Liver (tissue), 9 donors: Measurements from ENCODE around the gene NAA35. TPM values are rescaled to one million over a fixed set of nuclear protein-coding genes. Genes with fewer than 3 reads are reported as not detected.
"Not testable (repeated sequence)": the region's sequence is repeated elsewhere in the genome, so short reads cannot be mapped to it uniquely, and the experiment has no call there.

Experiments used
- DNase-seq: peaks from one replicate; pipeline ENCODE4 v3.0.0-alpha.2; 2017; ENCODE audit warnings: low spot score
- H3K27ac ChIP-seq, 2 donors: one replicate each; pipeline ENCODE4 v1.7.0; 2013; ENCODE audit warnings: inconsistent platforms in 2 of 2, low read length in 2 of 2, control low read depth in 1 of 2, low read depth in 1 of 2, mild to moderate bottlenecking in 1 of 2
- H3K27me3 ChIP-seq, 4 donors: one replicate each; pipeline versions ENCODE4 v1.6.1 to v1.7.0; 2013; ENCODE audit warnings: low read length in 3 of 4, inconsistent platforms in 1 of 4, mild to moderate bottlenecking in 1 of 4, moderate library complexity in 1 of 4; ENCODE audit not compliant: control insufficient read depth in 4 of 4, insufficient read depth in 4 of 4
- H3K36me3 ChIP-seq, 4 donors: one replicate each; pipeline versions ENCODE4 v1.6.1 to v1.7.0; 2013; ENCODE audit warnings: low read length in 3 of 4, mild to moderate bottlenecking in 3 of 4, low read depth in 1 of 4, moderate library complexity in 1 of 4; ENCODE audit not compliant: control insufficient read depth in 4 of 4, insufficient read depth in 3 of 4
- H3K4me1 ChIP-seq, 4 donors: one replicate each; pipeline versions ENCODE4 v1.6.1 to v1.7.0; 2013; ENCODE audit warnings: low read length in 3 of 4, mild to moderate bottlenecking in 3 of 4, moderate library complexity in 1 of 4; ENCODE audit not compliant: control insufficient read depth in 4 of 4, insufficient read depth in 4 of 4
- H3K4me3 ChIP-seq, 3 donors: one replicate each; pipeline versions ENCODE4 v1.6.1 to v1.7.0; 2013; ENCODE audit warnings: low read length in 3 of 3, control low read depth in 1 of 3, low read depth in 1 of 3, mild to moderate bottlenecking in 1 of 3
- H3K9ac ChIP-seq, 2 donors: one replicate each; pipeline ENCODE4 v1.7.0; 2013; ENCODE audit warnings: low read length in 2 of 2, mild to moderate bottlenecking in 2 of 2, moderate library complexity in 2 of 2, control low read depth in 1 of 2, low read depth in 1 of 2
- H3K9me3 ChIP-seq, 4 donors: one replicate each; pipeline versions ENCODE4 v1.6.1 to v1.7.0; 2013; ENCODE audit warnings: low read length in 3 of 4; ENCODE audit not compliant: control insufficient read depth in 4 of 4
- ATF3 ChIP-seq: IDR thresholded peaks from 2 replicates; pipeline ENCODE4 v1.6.1; 2016; ENCODE audit warnings: antibody characterized with exemption
- EGR1 ChIP-seq, 2 donors: IDR thresholded peaks; 2 replicates each; pipeline ENCODE4 v1.6.1; 2016 to 2018; ENCODE audit warnings: antibody characterized with exemption in 2 of 2, low read depth in 2 of 2
- FOXA1 ChIP-seq: IDR thresholded peaks from 2 replicates; pipeline ENCODE4 v1.6.1; 2016; ENCODE audit warnings: antibody characterized with exemption
- FOXA2 ChIP-seq: IDR thresholded peaks from 2 replicates; pipeline ENCODE4 v1.6.1; 2016; ENCODE audit warnings: antibody characterized with exemption
- GABPA ChIP-seq, 2 donors: IDR thresholded peaks in 1 of 2; conservative IDR thresholded peaks in 1 of 2; 2 replicates each; pipeline ENCODE4 v1.6.1; 2016; ENCODE audit warnings: antibody characterized with exemption in 2 of 2, mild to moderate bottlenecking in 1 of 2, moderate library complexity in 1 of 2
- HNF4A ChIP-seq, 2 donors: conservative IDR thresholded peaks; 2 replicates each; pipeline ENCODE4 v1.6.1; 2016; ENCODE audit warnings: antibody characterized with exemption in 2 of 2, mild to moderate bottlenecking in 2 of 2
- HNF4G ChIP-seq: IDR thresholded peaks from 2 replicates; pipeline ENCODE4 v1.6.1; 2016; ENCODE audit warnings: antibody characterized with exemption
- JUND ChIP-seq, 2 donors: IDR thresholded peaks; 2 replicates each; pipeline ENCODE4 v1.6.1; 2016; ENCODE audit warnings: antibody characterized with exemption in 2 of 2
- NR2F2 ChIP-seq: IDR thresholded peaks from 2 replicates; pipeline ENCODE4 v1.6.1; 2016; ENCODE audit warnings: antibody characterized with exemption
- RAD21 ChIP-seq, 2 donors: IDR thresholded peaks; 2 replicates each; pipeline ENCODE4 v1.6.1; 2016; ENCODE audit warnings: antibody characterized with exemption in 2 of 2, mild to moderate bottlenecking in 2 of 2
- REST ChIP-seq: IDR thresholded peaks from 2 replicates; pipeline ENCODE4 v1.6.1; 2016; ENCODE audit warnings: antibody characterized with exemption, mild to moderate bottlenecking
- RXRA ChIP-seq, 2 donors: IDR thresholded peaks; 2 replicates each; pipeline ENCODE4 v1.6.1; 2017 to 2018; ENCODE audit warnings: antibody characterized with exemption in 2 of 2, mild to moderate bottlenecking in 1 of 2
- SP1 ChIP-seq: IDR thresholded peaks from 2 replicates; pipeline ENCODE4 v1.6.1; 2018; ENCODE audit warnings: antibody characterized with exemption, mild to moderate bottlenecking
- TAF1 ChIP-seq: conservative IDR thresholded peaks from 2 replicates; pipeline ENCODE4 v1.6.1; 2016; ENCODE audit warnings: antibody characterized with exemption, mild to moderate bottlenecking
- YY1 ChIP-seq: IDR thresholded peaks from 2 replicates; pipeline ENCODE4 v1.6.1; 2016; ENCODE audit warnings: antibody characterized with exemption, mild to moderate bottlenecking
- WGBS: extraction: QIAGEN DNeasy Blood & Tissue Kit; methylation state at CpG from one replicate; pipeline ENCODE4 v1.1.7; 2013; 5-methylcytosine and 5-hydroxymethylcytosine counted together
- polyA plus RNA-seq, 2 donors: library from polyadenylated mRNA; stranded (reverse) in 1 of 2; unstranded in 1 of 2; fragments of 200-250 nt in 1 of 2; fragments of >200 nt in 1 of 2; fragmentation: Nextera tagmentation in 1 of 2; extraction: Ambion mirVana in 1 of 2; gene quantifications; one replicate each; pipeline versions ENCODE4 v1.2.1 to v1.2.3, GENCODE V29; 2013 to 2015
- total RNA-seq, 2 donors: library from RNA; depleted of rRNA; stranded (reverse); fragments of >200 nt; gene quantifications; one replicate each; pipeline ENCODE4 v1.2.3, GENCODE V29; 2014
- TF ChIP-seq, protein P1 (sequence below): IDR thresholded peaks from 2 replicates; pipeline ENCODE4 v1.6.1; 2016; ENCODE audit warnings: antibody characterized with exemption
- TF ChIP-seq, protein P2 (sequence below): fragments of 150-350 bp; IDR thresholded peaks from 2 replicates; pipeline ENCODE4 v1.5.1; 2017; ENCODE audit warnings: improper control_type of control experiment, low read depth, low read length; ENCODE audit not compliant: missing input control
- TF ChIP-seq, protein P3 (sequence below): IDR thresholded peaks from 2 replicates; pipeline ENCODE4 v1.6.1; 2016; ENCODE audit warnings: antibody characterized with exemption
- donor health status: healthy.
- donor health status: healthy.
- donor health status: healthy.
- donor health status: healthy.
- donor health status: healthy.

NAA35 gene
- total and polyA plus RNA-seq, 4 donors, result 5.2 to 14.8 (median 9.2) TPM

DNA sequence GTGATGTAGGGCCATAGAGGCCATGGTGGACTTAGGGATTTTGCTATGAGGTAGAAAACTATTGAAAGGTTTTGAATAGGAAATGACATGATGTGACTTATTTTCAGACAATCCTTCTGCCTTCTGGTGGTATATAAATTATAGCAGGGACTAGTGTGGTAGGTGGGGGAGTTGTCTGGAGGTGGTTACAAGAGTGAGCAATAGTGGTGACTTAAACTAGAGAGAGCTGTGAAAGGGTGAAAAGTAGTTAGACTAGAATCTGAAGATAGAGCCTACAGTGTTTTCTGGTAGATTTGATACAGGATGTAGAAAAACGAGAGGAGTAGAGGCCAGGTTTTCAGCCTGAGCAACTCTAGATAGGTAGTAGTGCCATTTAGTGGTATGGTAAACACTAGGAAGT, 32.3 kb downstream of the NAA35 start:
- peaks cover 7 to 43% (median 25%) of the 10 kb centered on the region in 4 donors for H3K36me3 ChIP-seq
- TF ChIP-seq EGR1 (IDR thresholded peaks at IDR 0.05; ENCODE audit: low read depth in 2 of 2), result no peak
- no peak for TF ChIP-seq GABPA (IDR thresholded peaks at IDR 0.05 in 1 of 2, conservative IDR thresholded peaks at IDR 0.05 in 1 of 2)
- TF ChIP-seq JUND (IDR thresholded peaks at IDR 0.05), result no peak
- TF ChIP-seq, protein P1, sequence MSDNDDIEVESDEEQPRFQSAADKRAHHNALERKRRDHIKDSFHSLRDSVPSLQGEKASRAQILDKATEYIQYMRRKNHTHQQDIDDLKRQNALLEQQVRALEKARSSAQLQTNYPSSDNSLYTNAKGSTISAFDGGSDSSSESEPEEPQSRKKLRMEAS, result no peak
- no peak for TF ChIP-seq NR2F2
- no peak for TF ChIP-seq RAD21 (IDR thresholded peaks at IDR 0.05)
- TF ChIP-seq YY1, result no peak
- TF ChIP-seq, protein P2, sequence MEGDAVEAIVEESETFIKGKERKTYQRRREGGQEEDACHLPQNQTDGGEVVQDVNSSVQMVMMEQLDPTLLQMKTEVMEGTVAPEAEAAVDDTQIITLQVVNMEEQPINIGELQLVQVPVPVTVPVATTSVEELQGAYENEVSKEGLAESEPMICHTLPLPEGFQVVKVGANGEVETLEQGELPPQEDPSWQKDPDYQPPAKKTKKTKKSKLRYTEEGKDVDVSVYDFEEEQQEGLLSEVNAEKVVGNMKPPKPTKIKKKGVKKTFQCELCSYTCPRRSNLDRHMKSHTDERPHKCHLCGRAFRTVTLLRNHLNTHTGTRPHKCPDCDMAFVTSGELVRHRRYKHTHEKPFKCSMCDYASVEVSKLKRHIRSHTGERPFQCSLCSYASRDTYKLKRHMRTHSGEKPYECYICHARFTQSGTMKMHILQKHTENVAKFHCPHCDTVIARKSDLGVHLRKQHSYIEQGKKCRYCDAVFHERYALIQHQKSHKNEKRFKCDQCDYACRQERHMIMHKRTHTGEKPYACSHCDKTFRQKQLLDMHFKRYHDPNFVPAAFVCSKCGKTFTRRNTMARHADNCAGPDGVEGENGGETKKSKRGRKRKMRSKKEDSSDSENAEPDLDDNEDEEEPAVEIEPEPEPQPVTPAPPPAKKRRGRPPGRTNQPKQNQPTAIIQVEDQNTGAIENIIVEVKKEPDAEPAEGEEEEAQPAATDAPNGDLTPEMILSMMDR, result no peak
- TF ChIP-seq TAF1, result no peak
- TF ChIP-seq FOXA2, result no peak
- TF ChIP-seq, protein P3, sequence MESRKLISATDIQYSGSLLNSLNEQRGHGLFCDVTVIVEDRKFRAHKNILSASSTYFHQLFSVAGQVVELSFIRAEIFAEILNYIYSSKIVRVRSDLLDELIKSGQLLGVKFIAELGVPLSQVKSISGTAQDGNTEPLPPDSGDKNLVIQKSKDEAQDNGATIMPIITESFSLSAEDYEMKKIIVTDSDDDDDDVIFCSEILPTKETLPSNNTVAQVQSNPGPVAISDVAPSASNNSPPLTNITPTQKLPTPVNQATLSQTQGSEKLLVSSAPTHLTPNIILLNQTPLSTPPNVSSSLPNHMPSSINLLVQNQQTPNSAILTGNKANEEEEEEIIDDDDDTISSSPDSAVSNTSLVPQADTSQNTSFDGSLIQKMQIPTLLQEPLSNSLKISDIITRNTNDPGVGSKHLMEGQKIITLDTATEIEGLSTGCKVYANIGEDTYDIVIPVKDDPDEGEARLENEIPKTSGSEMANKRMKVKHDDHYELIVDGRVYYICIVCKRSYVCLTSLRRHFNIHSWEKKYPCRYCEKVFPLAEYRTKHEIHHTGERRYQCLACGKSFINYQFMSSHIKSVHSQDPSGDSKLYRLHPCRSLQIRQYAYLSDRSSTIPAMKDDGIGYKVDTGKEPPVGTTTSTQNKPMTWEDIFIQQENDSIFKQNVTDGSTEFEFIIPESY, result no peak
- no peak for TF ChIP-seq SP1
- no peak for TF ChIP-seq HNF4A (conservative IDR thresholded peaks at IDR 0.05)
- no peak for TF ChIP-seq HNF4G
- no peaks in the 10 kb centered on the region for H3K4me1 ChIP-seq
- no peak for DNase-seq
- H3K4me3 ChIP-seq, result no peak overlapping the region
- no peaks in the 10 kb centered on the region for H3K9me3 ChIP-seq
- H3K9ac ChIP-seq, result no peak overlapping the region
- H3K27ac ChIP-seq, result no peak overlapping the region
- H3K27me3 ChIP-seq, result no peaks in the 10 kb centered on the region
- 95% methylated on average over 1 of the region's 1 CpG for WGBS

- not testable (repeated sequence) for H3K4me1 ChIP-seq, DNase-seq, H3K9me3 ChIP-seq, H3K4me3 ChIP-seq, H3K9ac ChIP-seq, H3K27me3 ChIP-seq, H3K27ac ChIP-seq
- H3K36me3 ChIP-seq, result peaks cover 7 to 43% (median 31%) of the 10 kb centered on the region in 4 donors
- 97% methylated on average over 5 of the region's 5 CpGs for WGBS
Measured at GRCh38 chr9:85974055-85974547, 33.2 kb downstream of the NAA35 start.

DNA sequence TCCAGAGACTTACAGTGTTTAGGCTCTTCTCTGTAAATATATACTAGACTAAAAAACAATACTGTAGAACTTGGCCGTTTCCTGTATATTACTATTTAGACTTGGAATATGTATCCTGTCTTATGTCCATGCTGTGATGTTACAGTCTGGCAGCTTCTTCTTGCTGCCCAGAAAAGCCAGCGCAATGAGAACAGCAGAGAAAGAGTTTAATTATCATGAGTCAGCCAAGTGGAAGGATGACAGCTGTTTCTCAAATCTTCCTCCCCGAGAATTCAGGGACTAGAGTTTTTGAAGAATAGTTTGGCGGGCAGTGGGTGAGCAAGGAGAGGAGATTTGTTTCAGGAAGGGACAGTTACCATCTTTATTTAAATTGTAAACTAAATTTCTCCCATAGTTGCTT, 37.5 kb downstream of the NAA35 start:
- no peak overlapping the region for H3K27ac ChIP-seq
- H3K9ac ChIP-seq, result no peak overlapping the region
- no peak for DNase-seq
- no peaks in the 10 kb centered on the region for H3K9me3 ChIP-seq
- no peak overlapping the region for H3K4me3 ChIP-seq
- no peaks in the 10 kb centered on the region for H3K27me3 ChIP-seq
- WGBS, result 92% methylated on average over 4 of the region's 4 CpGs
- no peaks in the 10 kb centered on the region for H3K4me1 ChIP-seq
- H3K36me3 ChIP-seq, result peaks cover 0 to 57% (median 39%) of the 10 kb centered on the region in 4 donors
- no peak for TF ChIP-seq GABPA (IDR thresholded peaks at IDR 0.05 in 1 of 2, conservative IDR thresholded peaks at IDR 0.05 in 1 of 2)
- no peak for TF ChIP-seq REST
- TF ChIP-seq FOXA1, result no peak
- no peak for TF ChIP-seq ATF3
- no peak for TF ChIP-seq JUND (IDR thresholded peaks at IDR 0.05)
- TF ChIP-seq HNF4A (conservative IDR thresholded peaks at IDR 0.05), result no peak
- TF ChIP-seq FOXA2, result no peak
- TF ChIP-seq, protein P1, result no peak
- TF ChIP-seq TAF1, result no peak
- no peak for TF ChIP-seq RXRA (IDR thresholded peaks at IDR 0.05)
- TF ChIP-seq, protein P3, result no peak
- no peak for TF ChIP-seq SP1
